GM18505 (cell line): ENCODE measurements around the gene TAF4B.
"Not testable (repeated sequence)": the region's sequence is repeated elsewhere in the genome, so short reads cannot be mapped to it uniquely, and the experiment has no call there.

Source experiments
- ATAC-seq: cut with Tn5 transposase; IDR thresholded peaks from one replicate; pipeline ENCODE4 v1.9.1; 2021; ENCODE audit not compliant: unreplicated experiment
- POLR2A ChIP-seq: IDR thresholded peaks from 4 replicates; pipeline ENCODE4 v1.6.1; 2011; ENCODE audit warnings: borderline replicate concordance; ENCODE audit not compliant: insufficient read depth, insufficient read length; ENCODE audit errors: extremely low read depth

Gene TAF4B

GRCh38 chr18:26215247-26215970 lies 10.8 kb upstream of the TAF4B start:
- peak; percentile 96 for ATAC-seq
- TF ChIP-seq POLR2A: peak; percentile 35

- TF ChIP-seq POLR2A: no peak
- no peak for ATAC-seq
These were observed 1.1 kb upstream of the TAF4B start for GRCh38 chr18:26225022-26225693.

- no peak for TF ChIP-seq POLR2A
- ATAC-seq: no peak
These were observed 373 bp upstream of the TAF4B start for GRCh38 chr18:26225915-26226228.

GRCh38 chr18:26227051-26227670 lies 916 bp downstream of the TAF4B start:
- ATAC-seq: no peak
- no peak for TF ChIP-seq POLR2A

- ATAC-seq: no peak
- no peak for TF ChIP-seq POLR2A
These were observed 2.5 kb downstream of the TAF4B start for GRCh38 chr18:26228562-26229260.

- TF ChIP-seq POLR2A: no peak
- no peak for ATAC-seq
These were observed 4.3 kb downstream of the TAF4B start for GRCh38 chr18:26230497-26230896.

GRCh38 chr18:26233208-26233607 lies 7.0 kb downstream of the TAF4B start:
- TF ChIP-seq POLR2A: no peak
- no peak for ATAC-seq

GRCh38 chr18:26237363-26237762 lies 11.1 kb downstream of the TAF4B start:
- not testable (repeated sequence) for ATAC-seq

GRCh38 chr18:26238718-26239117 lies 12.5 kb downstream of the TAF4B start:
- ATAC-seq: not testable (repeated sequence)

- ATAC-seq: not testable (repeated sequence)
These were observed 16.1 kb downstream of the TAF4B start for GRCh38 chr18:26242392-26242791.

- ATAC-seq: not testable (repeated sequence)
These were observed 19.2 kb downstream of the TAF4B start for GRCh38 chr18:26245434-26245833.

GRCh38 chr18:26252411-26252810 lies 26.2 kb downstream of the TAF4B start:
- no peak for ATAC-seq

GRCh38 chr18:26254808-26255207 lies 28.6 kb downstream of the TAF4B start:
- not testable (repeated sequence) for ATAC-seq

More at GRCh38 chr18:26252411-26252810, 26.2 kb downstream of the TAF4B start:
- TF ChIP-seq POLR2A: no peak
